Activated CD8-positive, alpha-beta memory T cell treated with anti-CD3 and anti-CD28 coated beads, Interleukin-2, amount 50 U/mL, for 4 hours (primary cell): ENCODE data around the gene ADGRL3.
"Not testable (repeated sequence)": the region's sequence is repeated elsewhere in the genome, so short reads cannot be mapped to it uniquely, and the experiment has no call there.

Experiments used
- DNase-seq: peaks from one replicate; pipeline ENCODE4 v3.0.0-alpha.2; 2020

Gene ADGRL3

GRCh38 chr4:61207156-61207555 lies 7.0 kb downstream of the ADGRL3 start:
- not testable (repeated sequence) for DNase-seq

- DNase-seq: no peak
These were observed 10.2 kb downstream of the ADGRL3 start for GRCh38 chr4:61210186-61210939.

- DNase-seq: no peak
These were observed 11.7 kb downstream of the ADGRL3 start for GRCh38 chr4:61211781-61212180.

- DNase-seq: no peak
These were observed 12.7 kb downstream of the ADGRL3 start for GRCh38 chr4:61212788-61213187.

GRCh38 chr4:61214680-61215079 lies 14.6 kb downstream of the ADGRL3 start:
- DNase-seq: no peak

GRCh38 chr4:61217222-61217621 lies 17.1 kb downstream of the ADGRL3 start:
- no peak for DNase-seq

GRCh38 chr4:61220556-61220955 lies 20.4 kb downstream of the ADGRL3 start:
- DNase-seq: no peak

GRCh38 chr4:61223385-61223784 lies 23.3 kb downstream of the ADGRL3 start:
- no peak for DNase-seq

- DNase-seq: no peak
These were observed 24.4 kb downstream of the ADGRL3 start for GRCh38 chr4:61224573-61224972.

GRCh38 chr4:61225656-61226055 lies 25.5 kb downstream of the ADGRL3 start:
- DNase-seq: no peak

- no peak for DNase-seq
These were observed 31.3 kb downstream of the ADGRL3 start for GRCh38 chr4:61231421-61231820.

GRCh38 chr4:61239250-61239649 lies 39.1 kb downstream of the ADGRL3 start:
- no peak for DNase-seq

GRCh38 chr4:61243962-61244361 lies 43.8 kb downstream of the ADGRL3 start:
- no peak for DNase-seq

- no peak for DNase-seq
These were observed 45.1 kb downstream of the ADGRL3 start for GRCh38 chr4:61245069-61245714.

- DNase-seq: no peak
These were observed 45.9 kb downstream of the ADGRL3 start for GRCh38 chr4:61246034-61246433.

- no peak for DNase-seq
These were observed 48.6 kb downstream of the ADGRL3 start for GRCh38 chr4:61248705-61249104.

GRCh38 chr4:61251129-61251528 lies 51.0 kb downstream of the ADGRL3 start:
- no peak for DNase-seq

- DNase-seq: no peak
These were observed 54.3 kb downstream of the ADGRL3 start for GRCh38 chr4:61254406-61254805.

- DNase-seq: no peak
These were observed 73.1 kb downstream of the ADGRL3 start for GRCh38 chr4:61273233-61273632.

GRCh38 chr4:61274286-61274685 lies 74.2 kb downstream of the ADGRL3 start:
- DNase-seq: no peak

- DNase-seq: no peak
These were observed 75.1 kb downstream of the ADGRL3 start for GRCh38 chr4:61275241-61275640.

GRCh38 chr4:61276029-61276428 lies 75.9 kb downstream of the ADGRL3 start:
- no peak for DNase-seq

- no peak for DNase-seq
These were observed 77.9 kb downstream of the ADGRL3 start for GRCh38 chr4:61277785-61278760.
